T-cell (primary cell): ENCODE measurements around the gene FBF1. TPM values are rescaled to one million over a fixed set of nuclear protein-coding genes. Genes with fewer than 3 reads are reported as not detected.
"Not testable (repeated sequence)": the region's sequence is repeated elsewhere in the genome, so short reads cannot be mapped to it uniquely, and the experiment has no call there.

Experiments
- ATAC-seq, 4 experiments: fragments of 200-7000 bp in 3 of 4; fragments of 150-1000 bp in 1 of 4; cut with Tn5 transposase; replicated peaks in 1 of 4; 1 replicate in 3 of 4; 2 replicates in 1 of 4; pipeline ENCODE4 v1.10.0; 2021; ENCODE audit warnings: moderate library complexity in 3 of 4, mild to moderate bottlenecking in 2 of 4, moderate number of reproducible peaks in 1 of 4
- CTCF ChIA-PET, 2 donors: fragments of 300-600 bp; sonication (Branson Sonifier 250); formaldehyde crosslinking; loops; one replicate each; lab custom pipeline; 2022; ENCODE audit warnings: antibody characterized with exemption in 2 of 2; lab: Charles Lee
- POLR2A ChIA-PET, 2 donors: fragments of 300-600 bp; sonication (Branson Sonifier 250); formaldehyde crosslinking; loops; one replicate each; lab custom pipeline; 2022; ENCODE audit warnings: antibody characterized with exemption in 2 of 2; lab: Charles Lee
- DNase-seq, 35 experiments: peaks; one replicate each; pipeline versions ENCODE4 v3.0.0 to v3.0.0-alpha.2; 2013 to 2023
- H3K27ac ChIP-seq: one replicate; pipeline ENCODE4 v1.5.1; 2013; ENCODE audit warnings: low read length
- H3K27me3 ChIP-seq, 2 experiments: replicated peaks in 1 of 2; 1 replicate in 1 of 2; 2 replicates in 1 of 2; pipeline versions ENCODE4 v1.6.1 to v1.7.0; 2013; ENCODE audit warnings: low read length in 1 of 2, mixed read lengths in 1 of 2; ENCODE audit not compliant: control insufficient read depth in 2 of 2, insufficient read depth in 2 of 2; ENCODE audit errors: extremely low read depth in 1 of 2
- H3K36me3 ChIP-seq, 2 donors: 1 replicate in 1 of 2; 2 replicates in 1 of 2; pipeline versions ENCODE4 v1.6.1 to v1.7.0; 2013; ENCODE audit warnings: low read length in 1 of 2; ENCODE audit not compliant: control insufficient read depth in 2 of 2, insufficient read depth in 1 of 2; ENCODE audit errors: extremely low read depth in 1 of 2
- H3K4me1 ChIP-seq, 2 experiments: 1 replicate in 1 of 2; 2 replicates in 1 of 2; pipeline versions ENCODE4 v1.6.1 to v1.7.0; 2013; ENCODE audit warnings: low read length in 2 of 2, mixed read lengths in 1 of 2; ENCODE audit not compliant: insufficient read depth in 2 of 2, control insufficient read depth in 1 of 2; ENCODE audit errors: extremely low read depth in 1 of 2
- H3K4me3 ChIP-seq, 2 donors: 1 replicate in 1 of 2; 2 replicates in 1 of 2; pipeline versions ENCODE4 v1.5.1 to v1.7.0; 2013; ENCODE audit warnings: mild to moderate bottlenecking in 2 of 2, low read length in 1 of 2, moderate library complexity in 1 of 2; ENCODE audit not compliant: control insufficient read depth in 1 of 2; ENCODE audit errors: extremely low read depth in 1 of 2
- H3K9me3 ChIP-seq: 2 replicates; pipeline ENCODE4 v1.7.0; 2013
- H3K27ac Mint-ChIP-seq, 2 donors: one replicate each; pipeline ENCODE4 v1.8.0; 2020 to 2021; ENCODE audit warnings: mild to moderate bottlenecking in 2 of 2, mixed read lengths in 2 of 2
- H3K27me3 Mint-ChIP-seq, 2 donors: one replicate each; pipeline ENCODE4 v1.8.0; 2021 to 2022; ENCODE audit warnings: mixed read lengths in 2 of 2
- H3K36me3 Mint-ChIP-seq: one replicate; pipeline ENCODE4 v1.8.0; 2021; ENCODE audit warnings: mixed read lengths
- H3K4me1 Mint-ChIP-seq, 3 donors: one replicate each; pipeline ENCODE4 v1.8.0; 2020 to 2022; ENCODE audit warnings: mixed read lengths in 3 of 3, mild to moderate bottlenecking in 1 of 3
- H3K4me3 Mint-ChIP-seq, 3 donors: one replicate each; pipeline ENCODE4 v1.8.0; 2020 to 2022; ENCODE audit warnings: mild to moderate bottlenecking in 3 of 3, mixed read lengths in 3 of 3, moderate library complexity in 3 of 3
- H3K9me3 Mint-ChIP-seq, 3 donors: one replicate each; pipeline ENCODE4 v1.8.0; 2020 to 2022; ENCODE audit warnings: mixed read lengths in 3 of 3
- WGBS: methylation state at CpG from one replicate; pipeline ENCODE4 v1.1.5; 2013; ENCODE audit warnings: missing lambda C conversion rate; ENCODE audit not compliant: insufficient coverage; 5-methylcytosine and 5-hydroxymethylcytosine counted together
- total RNA-seq, 35 experiments: library from RNA in 6 of 35; stranded (reverse) in 6 of 35; fragments of 120-200 nt in 1 of 35; gene quantifications; one replicate each; pipeline versions ENCODE4 v1.2.1 to v1.2.4 and lab custom pipeline; 2013 to 2026

FBF1 gene
- total RNA-seq, 5 donors from 2014 or later (not counting 1 experiment from before 2014, with no cell fraction given): 25.7 to 45.3 (median 41.5) TPM

GRCh38 chr17:75891605-75892555 is 49.0 kb downstream of the FBF1 start:
- Histone ChIP-seq H3K36me3 (peaks cover 8 to 20% of the 10 kb centered on the region in 2 donors), H3K4me1 (peaks cover 4 to 27% of the 10 kb centered on the region in 2 experiments), H3K27ac (no peak overlapping the region), H3K9me3 (no peaks in the 10 kb centered on the region), H3K4me3 (no peak overlapping the region), H3K27me3 (no peaks in the 10 kb centered on the region)
- H3K9me3 Mint-ChIP-seq: no peaks in the 10 kb centered on the region
- WGBS: 95% methylated on average over 21 of the region's 32 CpGs
- ChIA-PET CTCF (no interaction called here), POLR2A (no interaction called here)
- peaks cover 20 to 24% (median 22%) of the 10 kb centered on the region in 3 donors for H3K4me1 Mint-ChIP-seq
- H3K27ac Mint-ChIP-seq: no peak overlapping the region
- H3K4me3 Mint-ChIP-seq: no peak overlapping the region
- H3K36me3 Mint-ChIP-seq: no peaks in the 10 kb centered on the region
- DNase-seq: no peak
- H3K27me3 Mint-ChIP-seq: no peaks in the 10 kb centered on the region
- no peak for ATAC-seq

GRCh38 chr17:75891022-75891604 is 49.7 kb downstream of the FBF1 start:
- H3K4me3 Mint-ChIP-seq: no peak overlapping the region
- no peak overlapping the region for H3K27ac ChIP-seq
- peaks cover 11 to 20% of the 10 kb centered on the region in 2 donors for H3K36me3 ChIP-seq
- peaks cover 4 to 27% of the 10 kb centered on the region in 2 experiments for H3K4me1 ChIP-seq
- WGBS: 97% methylated on average over 28 of the region's 31 CpGs
- H3K9me3 ChIP-seq: no peaks in the 10 kb centered on the region
- ChIA-PET POLR2A (no interaction called here), CTCF (no interaction called here)
- no peaks in the 10 kb centered on the region for H3K27me3 Mint-ChIP-seq
- no peak overlapping the region for H3K4me3 ChIP-seq
- peaks cover 20 to 24% (median 22%) of the 10 kb centered on the region in 3 donors for H3K4me1 Mint-ChIP-seq
- H3K27me3 ChIP-seq: no peaks in the 10 kb centered on the region
- no peaks in the 10 kb centered on the region for H3K9me3 Mint-ChIP-seq
- ATAC-seq (no peak), DNase-seq (no peak)
- no peaks in the 10 kb centered on the region for H3K36me3 Mint-ChIP-seq
- H3K27ac Mint-ChIP-seq: no peak overlapping the region

GRCh38 chr17:75889454-75889853 is 51.4 kb downstream of the FBF1 start:
- DNase-seq: no peak
- no peak overlapping the region for H3K4me3 ChIP-seq
- ChIA-PET POLR2A (no interaction called here), CTCF (no interaction called here)
- H3K36me3 Mint-ChIP-seq: no peaks in the 10 kb centered on the region
- H3K4me1 ChIP-seq: peaks cover 0 to 10% of the 10 kb centered on the region in 2 experiments
- H3K9me3 Mint-ChIP-seq: no peaks in the 10 kb centered on the region
- H3K9me3 ChIP-seq: no peaks in the 10 kb centered on the region
- H3K27ac ChIP-seq: no peak overlapping the region
- no peaks in the 10 kb centered on the region for H3K27me3 Mint-ChIP-seq
- H3K36me3 ChIP-seq: peaks cover 11 to 20% of the 10 kb centered on the region in 2 donors
- H3K4me1 Mint-ChIP-seq: peaks cover 9 to 11% (median 9%) of the 10 kb centered on the region in 3 donors
- 80% methylated on average over 2 of the region's 6 CpGs for WGBS
- no peak for ATAC-seq
- H3K27ac Mint-ChIP-seq: no peak overlapping the region
- H3K4me3 Mint-ChIP-seq: no peak overlapping the region
- H3K27me3 ChIP-seq: no peaks in the 10 kb centered on the region

GRCh38 chr17:75888484-75888883 is 52.4 kb downstream of the FBF1 start:
- Mint-ChIP-seq H3K9me3 (no peaks in the 10 kb centered on the region), H3K36me3 (no peaks in the 10 kb centered on the region), H3K27me3 (no peaks in the 10 kb centered on the region), H3K4me3 (no peak overlapping the region), H3K27ac (no peak overlapping the region), H3K4me1 (peaks cover 0 to 1% (median 0%) of the 10 kb centered on the region in 3 donors)
- ChIA-PET CTCF (no interaction called here), POLR2A (no interaction called here)
- H3K4me3 ChIP-seq: no peak overlapping the region
- DNase-seq: no peak
- no peaks in the 10 kb centered on the region for H3K9me3 ChIP-seq
- H3K27ac ChIP-seq: no peak overlapping the region
- ATAC-seq: no peak
- 100% methylated on average over 2 of the region's 6 CpGs for WGBS
- peaks cover 0 to 1% of the 10 kb centered on the region in 2 experiments for H3K4me1 ChIP-seq
- peaks cover 11 to 20% of the 10 kb centered on the region in 2 donors for H3K36me3 ChIP-seq
- H3K27me3 ChIP-seq: no peaks in the 10 kb centered on the region

GRCh38 chr17:75885860-75886259 is 55.0 kb downstream of the FBF1 start:
- ATAC-seq, H3K36me3 ChIP-seq, H3K27me3 ChIP-seq, H3K36me3 Mint-ChIP-seq, H3K27ac ChIP-seq, POLR2A ChIA-PET, H3K9me3 ChIP-seq, DNase-seq, H3K4me3 ChIP-seq, H3K27me3 Mint-ChIP-seq, H3K9me3 Mint-ChIP-seq, H3K4me3 Mint-ChIP-seq: not testable (repeated sequence)
- H3K4me1 ChIP-seq: peaks cover 0 to 13% of the 10 kb centered on the region in 2 experiments
- 85% methylated on average over 2 of the region's 9 CpGs for WGBS
- Mint-ChIP-seq H3K27ac (peak overlapping the region; percentile 36 to 64), H3K4me1 (peaks cover 0 to 13% (median 9%) of the 10 kb centered on the region in 3 donors)
- CTCF ChIA-PET: interaction anchor here in 1 of 2 donors (0.6 kb wide), 1 partner anchor 234 kb away, joined by 3 read pairs; no protein-coding TSS in a partner anchor

- H3K9me3 ChIP-seq: no peaks in the 10 kb centered on the region
- H3K4me1 ChIP-seq: peaks cover 0 to 13% of the 10 kb centered on the region in 2 experiments
- no peaks in the 10 kb centered on the region for H3K9me3 Mint-ChIP-seq
- no peak for DNase-seq
- ChIA-PET CTCF (no interaction called here), POLR2A (no interaction called here)
- WGBS: 69% methylated on average over 5 of the region's 8 CpGs
- peaks cover 0 to 13% (median 9%) of the 10 kb centered on the region in 3 donors for H3K4me1 Mint-ChIP-seq
- no peaks in the 10 kb centered on the region for H3K27me3 Mint-ChIP-seq
- peak overlapping the region in 1 of 2 donors; percentile 64 for H3K27ac Mint-ChIP-seq
- H3K36me3 Mint-ChIP-seq: no peaks in the 10 kb centered on the region
- H3K4me3 ChIP-seq: no peak overlapping the region
- H3K36me3 ChIP-seq: peaks cover 3% of the 10 kb centered on the region in 2 donors
- H3K27me3 ChIP-seq: peaks cover 0 to 6% of the 10 kb centered on the region in 2 experiments
- ATAC-seq: no peak
- no peak overlapping the region for H3K4me3 Mint-ChIP-seq
- H3K27ac ChIP-seq: no peak overlapping the region
Observed at GRCh38 chr17:75885431-75885830, 55.4 kb downstream of the FBF1 start.
